ENCODE data around the gene RNF213. TPM values are rescaled to one million over a fixed set of nuclear protein-coding genes. Genes with fewer than 3 reads are reported as not detected.

Gene RNF213
- total and polyA plus RNA-seq, 4 donors, result 67.0 to 198 (median 106) TPM

DNA sequence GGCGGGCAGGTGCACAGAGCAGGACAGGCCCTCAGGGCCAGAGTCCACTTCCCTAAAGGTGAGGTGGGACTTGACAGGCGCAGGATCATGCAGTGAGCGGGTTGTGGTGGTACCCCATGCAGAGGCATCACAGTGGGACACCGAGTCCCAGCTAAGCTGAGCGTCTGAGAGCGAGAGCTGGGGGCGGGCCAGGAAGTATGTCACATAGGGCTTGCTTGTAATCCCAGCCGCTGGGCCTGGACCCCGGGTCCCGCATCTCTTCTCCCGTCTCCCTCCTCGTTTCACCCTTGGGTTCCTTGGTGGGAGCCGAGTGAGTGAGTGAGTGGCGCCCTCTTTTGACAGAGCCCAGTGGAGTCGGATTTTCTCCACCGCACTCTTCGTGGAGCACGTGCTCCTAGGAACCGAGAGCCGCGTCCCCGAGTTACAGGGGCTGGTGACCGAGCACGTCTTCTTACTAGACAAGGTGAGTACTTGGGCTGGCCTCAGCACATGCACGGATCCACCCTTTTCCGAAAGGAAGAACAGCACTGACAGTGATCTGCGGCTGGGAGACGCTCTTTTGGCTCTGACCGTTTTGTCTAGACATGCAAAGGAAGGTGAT lies 103.5 kb downstream of the RNF213 start:
- DNase-seq (peak in 2 of 3 donors; percentile 12 to 14), ATAC-seq (ENCODE audit: insufficient read depth, low FRiP score) (no peak)
- H3K36me3 ChIP-seq (ENCODE audit: control insufficient read depth in 4 of 4, insufficient read depth in 4 of 4, low read length in 4 of 4), result peaks cover 34 to 67% (median 52%) of the 10 kb centered on the region in 4 donors
- WGBS, 2 donors, result 85 to 86% methylated on average over 29 of the region's 29 CpGs
- no peak overlapping the region for H3K9ac ChIP-seq (ENCODE audit: insufficient read depth in 1 of 2, low read length in 2 of 2)
- H3K27me3 ChIP-seq (ENCODE audit: control insufficient read depth in 3 of 3, insufficient read depth in 3 of 3, low read length in 2 of 3), result no peaks in the 10 kb centered on the region
- H3K4me1 ChIP-seq (ENCODE audit: control insufficient read depth in 5 of 5, insufficient read depth in 5 of 5, low read length in 5 of 5), result peaks cover 0 to 7% (median 0%) of the 10 kb centered on the region in 5 donors
- TF ChIP-seq, protein P1, sequence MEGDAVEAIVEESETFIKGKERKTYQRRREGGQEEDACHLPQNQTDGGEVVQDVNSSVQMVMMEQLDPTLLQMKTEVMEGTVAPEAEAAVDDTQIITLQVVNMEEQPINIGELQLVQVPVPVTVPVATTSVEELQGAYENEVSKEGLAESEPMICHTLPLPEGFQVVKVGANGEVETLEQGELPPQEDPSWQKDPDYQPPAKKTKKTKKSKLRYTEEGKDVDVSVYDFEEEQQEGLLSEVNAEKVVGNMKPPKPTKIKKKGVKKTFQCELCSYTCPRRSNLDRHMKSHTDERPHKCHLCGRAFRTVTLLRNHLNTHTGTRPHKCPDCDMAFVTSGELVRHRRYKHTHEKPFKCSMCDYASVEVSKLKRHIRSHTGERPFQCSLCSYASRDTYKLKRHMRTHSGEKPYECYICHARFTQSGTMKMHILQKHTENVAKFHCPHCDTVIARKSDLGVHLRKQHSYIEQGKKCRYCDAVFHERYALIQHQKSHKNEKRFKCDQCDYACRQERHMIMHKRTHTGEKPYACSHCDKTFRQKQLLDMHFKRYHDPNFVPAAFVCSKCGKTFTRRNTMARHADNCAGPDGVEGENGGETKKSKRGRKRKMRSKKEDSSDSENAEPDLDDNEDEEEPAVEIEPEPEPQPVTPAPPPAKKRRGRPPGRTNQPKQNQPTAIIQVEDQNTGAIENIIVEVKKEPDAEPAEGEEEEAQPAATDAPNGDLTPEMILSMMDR (IDR thresholded peaks at IDR 0.05; ENCODE audit: control extremely low read depth, extremely low read depth), result no peak
- H3K4me3 ChIP-seq, result no peak overlapping the region
- no peak overlapping the region for H3K27ac ChIP-seq (ENCODE audit: low read depth in 1 of 2, low read length in 1 of 2)
- no peaks in the 10 kb centered on the region for H3K9me3 ChIP-seq (ENCODE audit: control insufficient read depth in 4 of 4, insufficient read depth in 3 of 4, low read length in 3 of 4)

DNA sequence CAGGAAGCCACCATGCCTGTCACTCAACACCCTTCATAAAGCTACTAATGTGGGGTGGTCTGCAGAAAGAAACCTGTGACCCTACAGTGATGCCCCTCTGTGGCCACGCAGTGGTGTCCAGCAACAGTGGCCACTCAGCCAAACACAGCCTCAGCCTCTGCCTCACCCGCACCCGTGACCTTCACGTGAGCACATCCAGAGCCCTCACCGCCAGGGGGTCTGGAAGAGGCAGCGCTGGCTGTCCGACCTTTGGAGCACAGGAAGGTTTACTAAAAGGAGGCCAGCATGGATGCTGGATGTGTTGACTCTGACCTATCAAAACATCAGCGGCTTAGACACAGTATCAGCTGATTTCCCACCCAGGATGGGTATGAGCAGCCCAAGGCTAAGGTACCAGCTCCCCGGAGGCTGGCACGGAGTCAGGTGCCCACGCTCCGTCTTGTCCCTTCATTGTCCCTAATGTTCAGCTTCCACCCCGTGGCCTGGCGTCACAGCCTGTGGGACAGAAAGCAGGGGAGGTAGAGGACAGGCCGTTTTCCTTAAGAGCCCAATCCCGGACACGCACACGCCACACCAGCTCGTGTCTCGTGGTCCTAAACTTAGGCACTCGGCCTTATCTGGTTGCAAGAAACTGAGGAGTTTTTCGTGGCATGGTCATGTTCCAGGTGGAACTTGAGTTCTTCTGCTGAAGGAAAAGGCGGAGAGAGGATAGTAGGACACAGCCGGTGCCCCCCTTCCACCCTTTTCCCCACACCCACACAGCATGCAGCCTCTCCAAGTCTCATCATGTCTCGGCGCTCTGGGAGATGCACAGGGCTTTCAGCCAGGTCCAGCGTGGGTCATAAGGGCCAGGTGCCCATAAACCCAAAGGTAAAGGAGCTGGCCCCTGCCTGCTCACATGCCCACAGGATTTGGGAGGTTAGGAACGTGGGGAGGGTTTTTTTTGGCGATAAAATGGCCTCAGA lies 104.6 kb downstream of the RNF213 start:
- no peak for DNase-seq

DNA sequence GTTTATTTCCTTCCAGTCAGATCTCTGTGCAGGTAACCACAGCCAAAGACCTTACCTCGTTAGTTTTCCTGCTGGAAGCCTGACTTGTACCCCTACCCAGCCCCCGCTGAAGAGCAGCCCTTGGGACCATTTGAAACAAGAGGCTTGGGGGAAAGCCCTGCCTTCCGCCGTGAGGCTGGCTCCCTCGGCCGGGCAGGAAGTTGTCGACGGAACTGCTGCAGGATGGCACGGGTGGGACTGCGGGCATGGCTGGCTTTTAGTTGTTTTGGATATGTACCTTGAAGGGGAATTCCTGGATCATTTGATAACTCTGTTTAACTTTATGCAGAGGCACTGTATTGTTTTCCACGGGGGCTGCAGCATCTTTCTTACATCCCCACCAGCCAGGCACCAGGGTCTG lies 105.3 kb downstream of the RNF213 start:
- TF ChIP-seq, protein P1 (IDR thresholded peaks at IDR 0.05; ENCODE audit: control extremely low read depth, extremely low read depth), result no peak
- DNase-seq (no peak), ATAC-seq (ENCODE audit: insufficient read depth, low FRiP score) (no peak)
- Histone ChIP-seq H3K9ac (ENCODE audit: insufficient read depth in 1 of 2, low read length in 2 of 2) (no peak overlapping the region), H3K27me3 (ENCODE audit: control insufficient read depth in 3 of 3, insufficient read depth in 3 of 3, low read length in 2 of 3) (no peaks in the 10 kb centered on the region), H3K9me3 (ENCODE audit: control insufficient read depth in 4 of 4, insufficient read depth in 3 of 4, low read length in 3 of 4) (no peaks in the 10 kb centered on the region), H3K36me3 (ENCODE audit: control insufficient read depth in 4 of 4, insufficient read depth in 4 of 4, low read length in 4 of 4) (peaks cover 24 to 64% (median 51%) of the 10 kb centered on the region in 4 donors), H3K4me3 (no peak overlapping the region), H3K4me1 (ENCODE audit: control insufficient read depth in 5 of 5, insufficient read depth in 5 of 5, low read length in 5 of 5) (peaks cover 0 to 7% (median 0%) of the 10 kb centered on the region in 5 donors), H3K27ac (ENCODE audit: low read depth in 1 of 2, low read length in 1 of 2) (no peak overlapping the region)
- 72 to 83% methylated on average over 11 of the region's 11 CpGs for WGBS, 2 donors

More for the DNA sequence above, 104.6 kb downstream of the RNF213 start:
- Histone ChIP-seq H3K36me3 (ENCODE audit: control insufficient read depth in 4 of 4, insufficient read depth in 4 of 4, low read length in 4 of 4) (peaks cover 27 to 68% (median 53%) of the 10 kb centered on the region in 4 donors), H3K4me3 (no peak overlapping the region), H3K27ac (ENCODE audit: low read depth in 1 of 2, low read length in 1 of 2) (no peak overlapping the region), H3K27me3 (ENCODE audit: control insufficient read depth in 3 of 3, insufficient read depth in 3 of 3, low read length in 2 of 3) (no peaks in the 10 kb centered on the region), H3K9ac (ENCODE audit: insufficient read depth in 1 of 2, low read length in 2 of 2) (no peak overlapping the region), H3K4me1 (ENCODE audit: control insufficient read depth in 5 of 5, insufficient read depth in 5 of 5, low read length in 5 of 5) (peaks cover 0 to 7% (median 0%) of the 10 kb centered on the region in 5 donors), H3K9me3 (ENCODE audit: control insufficient read depth in 4 of 4, insufficient read depth in 3 of 4, low read length in 3 of 4) (no peaks in the 10 kb centered on the region)
- no peak for ATAC-seq (ENCODE audit: insufficient read depth, low FRiP score)
- TF ChIP-seq, protein P1 (IDR thresholded peaks at IDR 0.05; ENCODE audit: control extremely low read depth, extremely low read depth), result no peak
- 88 to 89% methylated on average over 29 of the region's 29 CpGs for WGBS, 2 donors

Measured in lung (tissue), 12 donors.